Loucy (cell line): ENCODE measurements around the gene CCNYL1.

Source experiments
- H2AFZ ChIP-seq: fragments of 200-600 bp; sonication (generic); 2 replicates; pipeline ENCODE4 v1.6.0; 2016; ENCODE audit warnings: antibody characterized with exemption, mild to moderate bottlenecking, low read length, moderate library complexity
- H3F3A ChIP-seq: fragments of 200-600 bp; 2 replicates; pipeline ENCODE4 v1.6.0; 2016; ENCODE audit warnings: antibody characterized with exemption, low read depth, mild to moderate bottlenecking
- H3K27me3 ChIP-seq: fragments of 200-600 bp; sonication (generic); 2 replicates; pipeline ENCODE4 v1.6.1; 2014; ENCODE audit warnings: low read length, mild to moderate bottlenecking; ENCODE audit not compliant: insufficient read depth, poor library complexity, severe bottlenecking
- H3K36me3 ChIP-seq: fragments of 200-600 bp; sonication (generic); 2 replicates; pipeline ENCODE4 v1.6.1; 2016; ENCODE audit warnings: low read length; ENCODE audit not compliant: insufficient read depth
- H3K4me1 ChIP-seq: fragments of 200-600 bp; sonication (generic); 2 replicates; pipeline ENCODE4 v1.5.1; 2014; ENCODE audit warnings: low read length, mild to moderate bottlenecking; ENCODE audit not compliant: insufficient read depth, poor library complexity, severe bottlenecking
- H3K4me2 ChIP-seq: fragments of 200-600 bp; sonication (generic); 2 replicates; pipeline ENCODE4 v1.6.0; 2014; ENCODE audit warnings: antibody characterized with exemption, low read length, low read depth, mild to moderate bottlenecking; ENCODE audit not compliant: poor library complexity, severe bottlenecking
- H3K4me3 ChIP-seq: fragments of 200-600 bp; sonication (generic); 2 replicates; pipeline ENCODE4 v1.5.1; 2014; ENCODE audit warnings: low read length, mild to moderate bottlenecking, mixed read lengths; ENCODE audit not compliant: poor library complexity, severe bottlenecking
- H3K79me2 ChIP-seq: fragments of 200-600 bp; sonication (generic); 2 replicates; pipeline ENCODE4 v1.6.1; 2014; ENCODE audit warnings: low read length; ENCODE audit not compliant: insufficient read depth
- H3K9ac ChIP-seq: fragments of 200-600 bp; sonication (generic); 2 replicates; pipeline ENCODE4 v1.6.0; 2014; ENCODE audit warnings: mild to moderate bottlenecking, low read depth, low read length, moderate library complexity; ENCODE audit not compliant: poor library complexity, severe bottlenecking
- H3K9me2 ChIP-seq: fragments of 200-600 bp; sonication (generic); replicated peaks from 2 replicates; pipeline ENCODE4 v1.6.1; 2016; ENCODE audit warnings: low read depth, low read length, mixed read lengths
- H3K9me3 ChIP-seq: fragments of 200-600 bp; sonication (generic); 2 replicates; pipeline ENCODE4 v1.6.1; 2014; ENCODE audit warnings: mild to moderate bottlenecking, antibody characterized with exemption, low read length, low read depth; ENCODE audit not compliant: insufficient read depth
- H4K20me1 ChIP-seq: fragments of 200-600 bp; sonication (generic); 2 replicates; pipeline ENCODE4 v1.6.0; 2014; ENCODE audit warnings: antibody characterized with exemption, low read length, mild to moderate bottlenecking; ENCODE audit not compliant: insufficient read depth, poor library complexity, severe bottlenecking
- EZH2phosphoT487 ChIP-seq: fragments of 200-600 bp; IDR thresholded peaks from 2 replicates; pipeline ENCODE4 v1.6.1; 2018; ENCODE audit warnings: antibody characterized with exemption, mild to moderate bottlenecking, moderate library complexity, borderline replicate concordance
- TF ChIP-seq, protein P1 (sequence below): fragments of 200-600 bp; sonication (generic); conservative IDR thresholded peaks from 2 replicates; pipeline ENCODE4 v1.5.1; 2014; ENCODE audit warnings: mild to moderate bottlenecking, antibody characterized with exemption, low read length

CCNYL1 gene

DNA sequence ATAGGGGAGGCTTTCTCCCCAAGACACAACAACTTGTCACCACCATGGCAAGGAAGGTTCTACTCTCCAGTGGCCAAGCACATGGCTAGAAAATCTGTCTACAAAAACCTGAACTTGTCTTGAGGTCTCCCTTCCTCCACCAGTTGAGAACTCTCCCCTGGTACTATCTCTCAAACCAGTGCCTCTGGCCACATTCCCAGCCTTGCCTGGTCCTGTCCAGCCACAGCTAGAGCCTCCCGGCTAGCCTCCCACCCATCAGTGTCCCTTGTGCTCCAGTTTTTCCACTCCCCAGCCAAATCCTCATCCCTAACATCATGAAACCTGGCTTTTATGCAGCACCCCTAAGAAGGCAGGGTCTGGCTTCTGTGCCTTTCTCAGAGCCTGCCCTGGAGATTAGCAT lies 79.5 kb downstream of the CCNYL1 start:
- H3K4me1 ChIP-seq: peaks cover 6% of the 10 kb centered on the region
- peak overlapping the region; percentile 37; the same call in 1 of the 2 replicates for H2AFZ ChIP-seq
- H3K27me3 ChIP-seq: no peaks in the 10 kb centered on the region

DNA sequence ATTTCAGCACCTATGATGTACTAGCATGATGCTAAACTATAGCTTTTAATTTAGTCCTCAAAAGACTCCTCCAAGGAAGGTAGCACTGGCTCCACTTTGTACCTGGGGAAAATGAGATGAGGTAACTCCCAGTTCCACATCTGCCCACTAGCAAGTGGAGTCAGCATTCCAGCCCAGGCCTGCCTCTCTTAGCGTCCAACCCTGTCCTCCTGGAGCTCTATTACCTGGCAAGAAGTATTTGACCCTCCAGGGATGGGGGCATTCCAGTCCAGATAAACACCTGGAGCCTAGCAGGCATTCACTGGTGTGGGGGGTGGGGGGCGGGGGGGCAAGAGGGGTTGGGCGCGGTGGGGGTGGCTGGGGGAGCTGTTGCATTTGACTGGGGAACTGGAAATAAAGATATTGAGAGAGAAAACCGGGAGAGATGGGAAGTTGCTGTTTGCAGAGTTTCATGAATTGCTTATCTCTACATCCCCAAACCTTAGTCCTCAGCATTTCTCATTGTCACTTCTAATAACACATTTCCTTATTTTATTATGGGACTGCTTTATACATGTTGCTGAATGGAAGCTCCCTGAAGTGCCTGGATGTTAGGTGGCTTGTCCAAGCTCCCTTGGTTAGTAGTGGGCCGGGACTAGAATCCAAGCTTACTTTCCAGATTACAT lies 80.3 kb downstream of the CCNYL1 start:
- no peaks in the 10 kb centered on the region for H3K36me3 ChIP-seq

More for the DNA sequence above, 79.5 kb downstream of the CCNYL1 start:
- no peak for TF ChIP-seq EZH2phosphoT487
- TF ChIP-seq, protein P1, sequence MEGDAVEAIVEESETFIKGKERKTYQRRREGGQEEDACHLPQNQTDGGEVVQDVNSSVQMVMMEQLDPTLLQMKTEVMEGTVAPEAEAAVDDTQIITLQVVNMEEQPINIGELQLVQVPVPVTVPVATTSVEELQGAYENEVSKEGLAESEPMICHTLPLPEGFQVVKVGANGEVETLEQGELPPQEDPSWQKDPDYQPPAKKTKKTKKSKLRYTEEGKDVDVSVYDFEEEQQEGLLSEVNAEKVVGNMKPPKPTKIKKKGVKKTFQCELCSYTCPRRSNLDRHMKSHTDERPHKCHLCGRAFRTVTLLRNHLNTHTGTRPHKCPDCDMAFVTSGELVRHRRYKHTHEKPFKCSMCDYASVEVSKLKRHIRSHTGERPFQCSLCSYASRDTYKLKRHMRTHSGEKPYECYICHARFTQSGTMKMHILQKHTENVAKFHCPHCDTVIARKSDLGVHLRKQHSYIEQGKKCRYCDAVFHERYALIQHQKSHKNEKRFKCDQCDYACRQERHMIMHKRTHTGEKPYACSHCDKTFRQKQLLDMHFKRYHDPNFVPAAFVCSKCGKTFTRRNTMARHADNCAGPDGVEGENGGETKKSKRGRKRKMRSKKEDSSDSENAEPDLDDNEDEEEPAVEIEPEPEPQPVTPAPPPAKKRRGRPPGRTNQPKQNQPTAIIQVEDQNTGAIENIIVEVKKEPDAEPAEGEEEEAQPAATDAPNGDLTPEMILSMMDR: no peak
- Histone ChIP-seq H3K4me2 (no peak overlapping the region), H3K79me2 (no peaks in the 10 kb centered on the region), H3K36me3 (no peaks in the 10 kb centered on the region), H3F3A (no peaks in the 10 kb centered on the region), H4K20me1 (no peaks in the 10 kb centered on the region), H3K9ac (no peak overlapping the region), H3K9me3 (no peaks in the 10 kb centered on the region), H3K9me2 (no peaks in the 10 kb centered on the region), H3K4me3 (no peak overlapping the region)

DNA sequence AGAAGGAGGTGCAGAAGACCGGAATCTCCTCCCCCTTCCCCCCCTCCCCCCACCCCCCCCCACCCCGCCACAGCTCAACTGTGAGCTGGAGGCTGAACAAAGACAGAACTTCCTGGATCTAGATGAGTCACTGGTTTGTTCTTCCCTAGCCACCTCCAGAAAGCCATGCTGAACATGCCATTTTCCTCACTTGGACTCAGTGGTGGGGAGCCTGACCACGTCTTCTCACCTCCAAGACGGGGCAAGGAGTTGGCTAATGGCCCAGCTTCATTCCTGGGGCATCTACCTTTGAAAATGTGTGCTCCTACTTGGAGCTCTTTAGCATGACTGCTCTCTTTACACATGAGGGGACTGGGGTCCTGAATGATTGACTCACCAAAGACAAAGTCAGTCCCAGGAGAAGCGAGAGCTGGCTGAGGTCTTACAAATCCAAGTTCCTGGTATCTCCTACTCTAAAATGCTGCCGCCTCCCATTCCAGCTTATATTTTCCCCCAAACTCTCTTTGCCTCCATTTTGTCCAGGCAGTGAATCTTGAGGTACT lies 80.9 kb downstream of the CCNYL1 start:
- peaks cover 6% of the 10 kb centered on the region for H3K4me1 ChIP-seq
- no peaks in the 10 kb centered on the region for H4K20me1 ChIP-seq
- no peaks in the 10 kb centered on the region for H3K9me3 ChIP-seq
- H3K36me3 ChIP-seq: no peaks in the 10 kb centered on the region
- H2AFZ ChIP-seq: peak overlapping the region; percentile 91
- H3K79me2 ChIP-seq: no peaks in the 10 kb centered on the region
- no peak overlapping the region for H3K4me3 ChIP-seq
- no peaks in the 10 kb centered on the region for H3K27me3 ChIP-seq
- H3K9ac ChIP-seq: peak overlapping the region; percentile 36
- peak overlapping the region; percentile 40 for H3K4me2 ChIP-seq
- H3K9me2 ChIP-seq: no peaks in the 10 kb centered on the region
- TF ChIP-seq EZH2phosphoT487: no peak
- TF ChIP-seq, protein P1: no peak
- no peaks in the 10 kb centered on the region for H3F3A ChIP-seq

More for the DNA sequence above, 80.3 kb downstream of the CCNYL1 start:
- H3K4me2 ChIP-seq: no peak overlapping the region
- no peak overlapping the region for H2AFZ ChIP-seq
- H3K9ac ChIP-seq: no peak overlapping the region
- TF ChIP-seq EZH2phosphoT487: no peak
- TF ChIP-seq, protein P1: no peak
- H3F3A ChIP-seq: no peaks in the 10 kb centered on the region
- no peaks in the 10 kb centered on the region for H4K20me1 ChIP-seq
- no peaks in the 10 kb centered on the region for H3K27me3 ChIP-seq
- no peaks in the 10 kb centered on the region for H3K9me3 ChIP-seq
- peaks cover 6% of the 10 kb centered on the region for H3K4me1 ChIP-seq
- no peaks in the 10 kb centered on the region for H3K79me2 ChIP-seq
- H3K9me2 ChIP-seq: no peaks in the 10 kb centered on the region
- H3K4me3 ChIP-seq: no peak overlapping the region
